Iris pigment epithelial cell (primary cell): ENCODE data around the gene ZXDC.

ENCODE experiments used
- DNase-seq: peaks from one replicate; pipeline ENCODE4 v3.0.0-alpha.2; 2011; ENCODE audit warnings: low read depth

ZXDC gene

DNA sequence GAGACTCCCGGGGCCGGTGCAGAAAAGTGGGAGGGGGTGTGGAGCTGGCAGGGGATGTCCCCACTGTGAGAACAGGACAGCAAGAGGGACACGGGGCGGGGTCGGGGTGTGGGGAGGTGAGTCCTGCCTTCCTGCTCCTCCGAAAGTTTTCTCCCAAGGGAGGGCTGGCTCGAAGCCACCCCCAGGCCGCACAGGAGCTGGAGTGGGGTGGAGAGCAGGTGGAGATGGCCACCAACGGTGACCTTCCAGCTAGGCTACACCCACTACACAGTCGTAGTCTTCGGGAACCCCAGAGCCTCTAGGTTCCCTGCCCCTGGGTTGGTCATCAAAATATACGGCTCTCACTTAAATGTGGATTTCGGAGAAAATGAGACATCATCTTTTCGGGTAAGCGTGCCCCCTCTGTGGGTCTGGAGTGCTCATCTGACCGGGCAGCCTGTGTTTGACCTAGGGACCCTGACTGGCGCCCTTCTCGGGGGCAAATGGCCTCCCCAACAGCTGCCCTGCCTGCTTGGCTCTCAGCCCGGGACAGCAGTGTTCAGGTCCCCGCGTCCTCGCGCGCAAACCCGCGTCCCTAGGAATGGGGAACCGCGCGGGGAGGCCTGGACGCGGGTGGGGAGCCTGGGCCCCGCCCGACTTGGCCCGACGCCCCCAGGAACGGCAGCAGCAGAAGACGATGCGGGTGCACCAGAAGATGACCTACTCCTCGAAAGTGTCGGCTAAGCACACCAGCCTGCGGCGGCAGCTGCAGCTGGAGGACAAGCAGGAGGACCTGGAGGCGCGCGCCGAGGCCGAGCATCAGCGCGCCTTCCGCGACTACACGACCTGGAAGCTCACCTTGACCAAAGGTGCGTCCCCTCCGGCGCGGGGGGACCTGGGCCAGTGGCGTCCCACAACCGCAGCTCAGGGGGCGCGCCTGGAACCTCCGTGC lies 59.8 kb downstream of the ZXDC start:
- no peak for DNase-seq

GRCh38 chr3:126414961-126415660 lies 60.6 kb downstream of the ZXDC start:
- DNase-seq, result no peak

DNA sequence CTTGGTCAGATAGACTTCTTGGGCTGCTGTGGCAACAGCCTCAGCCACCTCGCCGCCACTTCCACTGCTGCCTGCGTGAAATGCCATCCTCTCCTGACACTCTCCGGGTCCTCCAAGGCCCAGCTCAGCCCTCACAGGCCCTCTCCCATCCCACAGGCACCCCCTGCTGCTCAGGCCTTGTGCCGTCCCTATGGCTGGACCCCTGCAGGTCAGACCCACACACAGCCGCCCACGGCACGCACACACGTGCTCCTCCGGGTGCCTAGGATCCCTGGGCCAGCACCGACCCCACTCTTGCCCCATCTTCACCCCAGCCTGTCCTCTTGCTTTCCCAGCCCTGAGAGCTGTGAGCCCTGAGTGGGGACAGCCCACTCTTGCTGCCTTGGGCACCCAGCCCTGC lies 61.3 kb downstream of the ZXDC start:
- DNase-seq, result no peak

DNA sequence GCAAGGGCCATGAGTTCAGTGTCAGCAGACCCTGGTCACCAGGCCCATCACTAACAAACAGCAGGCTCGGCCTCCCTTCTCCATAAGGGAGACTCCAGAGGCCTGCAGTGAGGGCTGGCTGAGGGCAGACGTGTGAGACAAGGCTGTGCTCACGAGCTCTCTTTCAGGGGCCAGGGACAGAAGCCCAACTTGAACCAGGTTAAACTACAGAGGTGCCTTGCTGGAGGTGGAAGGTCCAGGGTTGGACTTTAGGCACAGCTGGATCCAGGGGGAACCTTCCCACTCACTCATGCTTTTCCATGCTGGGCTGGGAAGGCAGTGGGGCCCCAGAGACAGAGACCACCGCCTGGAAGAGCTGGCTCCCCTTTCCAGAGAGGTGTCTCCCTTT lies 62.0 kb downstream of the ZXDC start:
- no peak for DNase-seq

DNA sequence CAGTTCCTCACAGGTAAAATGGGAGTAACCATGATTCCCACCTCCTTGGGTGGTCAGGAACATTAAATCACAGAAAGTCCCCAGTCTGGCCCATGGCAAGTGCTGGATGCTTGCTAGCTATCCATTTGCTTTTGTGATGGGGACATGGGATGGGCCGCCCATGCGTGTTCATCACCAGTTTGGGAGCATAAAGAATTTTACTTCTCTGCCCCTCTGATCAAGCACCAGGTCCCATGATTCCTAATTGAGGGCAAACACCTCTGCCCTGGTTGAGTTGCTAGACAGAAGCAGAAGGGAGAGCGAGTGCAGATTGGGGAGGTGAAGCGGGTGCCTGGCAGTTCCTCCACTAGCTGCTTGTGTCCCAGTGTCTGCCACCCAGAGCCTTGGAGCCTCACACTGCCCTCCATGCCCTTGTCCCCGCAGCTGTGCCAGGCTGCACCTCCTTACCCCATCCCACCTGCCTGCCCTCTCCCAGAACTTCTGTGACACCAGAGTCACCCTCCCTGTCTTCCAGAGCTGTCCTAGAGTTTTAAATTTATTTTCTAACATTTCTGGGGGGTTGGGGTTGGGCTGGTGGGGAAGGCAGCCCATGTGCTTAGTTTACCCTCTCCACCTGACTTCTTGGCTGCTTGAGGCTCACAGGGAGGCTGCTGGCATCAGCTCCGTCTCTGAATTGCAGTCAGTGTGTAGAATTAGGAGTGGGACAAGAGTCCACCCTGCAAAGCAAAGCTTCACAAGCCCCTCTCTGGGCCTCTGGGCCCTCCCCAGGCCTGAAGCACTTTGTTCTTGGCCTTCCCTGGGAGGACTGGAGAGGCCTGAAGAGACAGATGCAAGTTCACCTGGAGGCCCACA lies 62.6 kb downstream of the ZXDC start:
- DNase-seq, result no peak

DNA sequence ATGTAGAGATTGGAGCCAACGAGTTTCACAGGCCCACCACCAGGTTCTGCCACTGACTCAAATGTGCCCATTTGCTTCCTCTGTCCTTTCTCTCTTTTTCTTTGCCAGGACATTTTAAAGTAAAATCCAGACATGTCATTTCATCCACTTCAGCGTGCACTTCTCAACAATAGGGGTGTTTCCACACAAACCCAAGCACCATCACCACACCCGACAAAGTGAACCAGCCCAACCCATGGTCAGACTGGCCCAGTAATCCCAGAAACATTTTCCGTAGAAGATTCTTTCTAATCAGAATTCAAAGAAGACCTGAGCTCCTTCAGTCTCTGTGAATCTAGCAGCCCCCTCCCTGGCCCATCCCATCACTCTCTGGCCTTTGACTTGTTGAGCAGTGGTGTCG lies 67.6 kb downstream of the ZXDC start:
- no peak for DNase-seq

- DNase-seq, result no peak
These were observed 68.2 kb downstream of the ZXDC start for GRCh38 chr3:126407412-126408044.

- no peak for DNase-seq
These were observed 69.0 kb downstream of the ZXDC start for GRCh38 chr3:126406389-126407296.

- DNase-seq, result no peak
These were observed 72.9 kb downstream of the ZXDC start for GRCh38 chr3:126402666-126403302.

GRCh38 chr3:126402178-126402577 lies 73.5 kb downstream of the ZXDC start:
- DNase-seq, result no peak

DNA sequence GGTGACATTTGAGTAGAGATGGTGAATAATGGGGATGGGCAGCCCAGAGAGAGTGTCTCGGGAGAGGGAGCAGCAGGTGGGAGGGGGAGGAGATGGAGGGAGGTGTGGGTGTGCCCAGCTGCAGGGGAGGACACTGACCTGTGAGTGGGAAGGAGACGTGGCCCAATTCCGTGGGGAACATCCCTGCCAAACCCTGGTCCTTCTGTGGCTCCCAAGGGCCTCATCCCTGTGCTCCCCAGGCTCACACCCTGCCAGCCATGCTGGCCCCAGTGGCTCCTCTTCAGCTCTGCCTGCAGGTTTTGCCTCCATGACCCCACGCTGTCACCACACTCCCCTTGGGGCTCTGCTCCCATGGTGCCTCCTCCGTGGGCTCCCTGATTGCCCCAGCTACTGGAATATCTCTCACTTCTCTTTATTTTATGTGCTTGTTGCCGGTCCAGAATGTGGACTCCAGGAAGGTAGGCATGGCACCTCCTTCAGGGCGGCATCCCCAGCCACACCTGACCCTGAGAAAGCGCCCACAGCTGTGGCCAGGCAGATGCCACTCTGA lies 74.0 kb downstream of the ZXDC start:
- DNase-seq, result no peak

- no peak for DNase-seq
These were observed 75.9 kb downstream of the ZXDC start for GRCh38 chr3:126399756-126400155.

DNA sequence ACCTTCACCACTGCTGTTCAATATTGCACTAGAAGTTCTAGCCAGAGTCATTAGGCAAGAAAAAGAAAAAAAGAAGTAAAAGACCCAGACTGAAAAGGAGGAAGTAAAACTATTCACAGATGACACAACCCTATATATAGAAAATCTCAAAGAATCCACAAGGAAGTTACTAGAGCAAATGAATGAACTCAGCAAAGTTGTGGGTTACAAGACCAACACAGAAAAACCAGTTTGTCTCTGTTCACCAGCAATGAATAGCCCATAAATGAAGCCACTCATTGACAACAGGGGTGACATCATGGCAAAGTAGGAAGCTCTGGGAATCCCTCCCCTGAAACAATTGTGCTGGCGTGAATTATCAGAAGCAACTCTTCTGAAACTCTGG lies 76.3 kb downstream of the ZXDC start:
- DNase-seq, result no peak

GRCh38 chr3:126398423-126399350 lies 77.0 kb downstream of the ZXDC start:
- DNase-seq, result no peak

DNA sequence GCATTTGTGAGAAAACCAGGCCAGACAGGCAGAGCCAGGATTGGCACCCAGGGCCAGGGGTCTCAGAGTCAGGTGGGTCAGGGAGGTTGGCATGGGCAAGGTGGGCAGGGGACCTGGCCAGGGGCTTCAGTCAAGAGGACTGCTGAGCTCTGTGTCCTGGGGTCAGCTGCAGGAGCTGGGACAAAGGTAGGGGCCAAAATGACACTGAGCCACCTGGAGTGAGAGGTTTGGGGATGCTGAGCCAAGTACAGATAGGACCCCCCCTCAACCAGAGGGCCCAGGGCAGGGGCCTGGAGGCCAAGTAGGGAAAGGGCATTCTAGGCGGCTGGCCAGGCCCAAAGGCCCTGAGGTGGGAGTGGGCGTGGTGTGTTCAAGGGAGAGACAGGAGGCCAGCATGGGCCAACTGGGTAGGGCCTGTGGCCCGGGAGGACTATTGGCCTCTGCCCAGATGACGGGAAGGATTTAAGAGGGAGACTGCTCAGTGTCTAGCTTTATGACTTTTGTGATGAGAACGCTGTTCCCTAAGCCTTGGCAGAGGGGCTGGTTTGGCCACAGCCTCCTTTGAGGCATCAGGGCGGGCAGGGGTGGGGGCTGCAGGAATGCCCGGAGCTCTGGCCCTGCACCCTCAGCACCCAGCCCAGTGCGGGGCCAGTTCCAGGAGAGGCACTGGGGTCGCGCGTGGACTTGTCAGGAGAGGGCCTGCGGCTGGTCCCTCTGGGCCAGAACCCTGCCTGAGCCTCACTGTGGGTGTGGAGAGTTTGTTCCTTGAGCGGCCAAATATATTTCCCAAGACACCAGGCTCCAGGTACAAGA lies 77.9 kb downstream of the ZXDC start:
- DNase-seq, result no peak

DNA sequence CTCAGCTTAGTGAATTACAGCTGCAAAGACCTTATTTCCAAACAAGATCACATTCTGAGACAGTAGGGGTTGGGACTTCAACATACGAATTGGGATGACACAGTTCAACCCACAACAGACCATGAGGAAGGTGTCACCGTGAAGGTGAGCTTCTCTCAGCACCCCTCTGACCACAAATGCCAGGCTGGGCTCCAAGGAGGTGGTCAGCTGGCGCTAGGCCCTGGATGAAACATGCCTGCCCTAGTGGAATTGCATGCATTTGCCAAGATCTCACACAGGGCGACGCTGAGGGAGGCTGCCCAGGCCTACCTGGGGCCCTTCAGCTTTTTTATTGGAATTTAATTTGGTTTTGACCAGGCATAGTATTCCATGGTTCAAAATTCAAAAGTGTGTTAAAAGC lies 79.2 kb downstream of the ZXDC start:
- no peak for DNase-seq

DNA sequence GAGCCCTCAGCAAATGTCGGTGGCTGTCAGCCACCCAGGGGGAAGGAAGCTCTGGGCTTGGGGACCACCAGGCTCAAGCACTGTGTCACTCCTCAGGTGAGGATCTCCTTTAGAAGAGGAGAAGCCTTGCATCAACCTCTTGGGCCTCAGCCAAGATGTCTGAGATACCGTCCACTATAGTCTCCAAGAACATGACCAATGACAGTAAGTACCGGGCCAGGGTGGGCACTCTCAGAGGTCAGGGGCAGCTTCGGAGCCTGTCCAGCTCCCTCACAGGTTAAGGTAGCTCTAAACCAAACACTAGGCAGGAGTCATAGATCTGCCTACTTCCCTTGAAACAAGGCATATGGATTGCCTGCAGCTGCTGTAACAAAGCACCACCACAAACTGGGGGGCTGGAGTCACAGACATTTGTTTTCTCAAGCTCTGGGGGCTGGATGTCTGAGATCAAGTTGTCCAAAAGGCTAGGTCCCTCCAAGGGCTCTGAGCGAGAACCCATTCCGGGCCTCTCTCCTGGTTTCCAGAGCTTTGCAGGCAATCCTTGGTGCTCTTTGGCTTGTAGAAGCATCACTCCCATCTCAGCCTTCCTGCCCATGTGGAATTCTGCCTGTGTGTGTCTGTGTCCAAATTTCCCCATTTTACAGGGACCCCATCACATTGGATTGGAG lies 79.7 kb downstream of the ZXDC start:
- no peak for DNase-seq

DNA sequence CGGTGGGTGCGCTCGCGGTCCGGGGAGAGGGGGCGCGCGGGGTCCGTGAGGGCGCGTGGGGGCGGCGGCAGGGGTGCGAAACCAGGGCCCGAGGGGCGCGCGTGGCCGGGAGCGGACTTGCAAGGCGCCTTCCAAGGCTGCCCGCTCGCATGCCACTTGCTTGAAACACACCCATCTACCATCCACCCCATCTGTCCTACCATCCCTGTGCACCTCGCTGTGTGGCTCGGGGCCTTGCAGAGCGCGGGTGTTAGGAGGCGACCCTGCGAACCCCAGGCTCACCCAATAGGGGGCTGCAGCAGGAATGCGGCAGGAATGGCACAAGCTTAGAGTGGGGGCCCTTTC lies 80.7 kb downstream of the ZXDC start:
- no peak for DNase-seq
